Measurements from ENCODE around the gene POR.
"Not testable (repeated sequence)": the region's sequence is repeated elsewhere in the genome, so short reads cannot be mapped to it uniquely, and the experiment has no call there.

POR gene

DNA sequence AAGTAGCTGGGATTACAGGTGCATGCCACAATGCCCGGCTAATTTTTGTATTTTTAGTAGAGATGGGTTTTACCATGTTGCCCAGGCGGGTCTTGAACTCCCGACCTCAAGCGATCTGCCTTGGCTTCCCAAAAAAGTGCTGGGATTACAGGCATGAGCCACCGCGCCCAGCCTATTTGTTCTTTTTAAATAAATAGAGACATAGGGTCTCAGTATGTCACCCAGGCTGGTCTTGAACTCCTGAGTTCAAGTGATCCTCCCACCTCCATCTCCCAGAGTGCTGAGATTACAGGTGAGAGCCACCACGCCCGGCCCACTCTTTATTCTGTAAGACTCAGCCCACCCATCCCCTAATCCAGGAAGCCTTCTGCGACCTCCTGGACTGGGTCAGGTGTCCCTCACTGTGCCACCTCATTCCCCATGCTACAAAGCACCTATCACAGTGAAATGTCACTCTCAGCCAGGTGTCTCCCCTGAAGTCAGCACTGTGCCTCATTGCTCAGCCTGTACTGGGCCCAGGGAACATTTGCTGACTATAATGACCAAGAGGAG, 76.7 kb downstream of the POR start:
- no peak for DNase-seq (ENCODE audit: low read depth in 2 of 2)

DNA sequence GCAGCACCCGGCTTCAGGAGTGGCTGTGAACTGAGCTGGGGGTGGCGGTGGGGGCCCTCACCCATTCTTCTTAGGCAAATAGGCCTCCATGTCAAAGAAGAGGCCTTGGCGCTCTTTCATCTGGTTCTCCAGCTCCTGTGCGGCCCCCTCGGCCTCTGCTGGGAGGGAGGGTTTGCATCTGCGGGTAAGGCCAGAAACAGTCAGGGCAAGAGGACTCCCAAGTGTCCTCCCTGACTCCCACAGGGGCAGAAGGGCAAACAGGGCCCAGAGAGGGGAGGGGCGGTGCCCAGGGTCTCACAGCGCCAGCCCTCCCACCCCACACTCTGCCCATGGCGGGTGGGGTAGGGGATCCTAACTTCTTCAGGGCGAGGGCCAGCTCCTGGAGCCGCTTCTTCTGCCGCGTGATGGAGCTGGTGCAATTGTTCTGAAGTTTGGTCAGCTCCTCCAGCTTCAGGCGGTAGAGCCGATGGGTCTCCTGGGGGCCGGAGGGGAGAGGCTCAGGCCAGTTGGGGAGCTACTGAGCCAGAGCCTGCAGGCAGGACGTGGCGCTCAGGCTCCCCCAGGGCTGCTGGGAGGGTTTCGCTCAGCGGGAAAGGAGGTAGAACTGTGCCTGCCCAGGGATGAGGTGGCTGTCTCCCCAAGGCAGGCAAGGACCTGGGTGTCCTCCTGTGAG, 77.3 kb downstream of the POR start:
- DNase-seq (ENCODE audit: low read depth in 2 of 2) = no peak

DNA sequence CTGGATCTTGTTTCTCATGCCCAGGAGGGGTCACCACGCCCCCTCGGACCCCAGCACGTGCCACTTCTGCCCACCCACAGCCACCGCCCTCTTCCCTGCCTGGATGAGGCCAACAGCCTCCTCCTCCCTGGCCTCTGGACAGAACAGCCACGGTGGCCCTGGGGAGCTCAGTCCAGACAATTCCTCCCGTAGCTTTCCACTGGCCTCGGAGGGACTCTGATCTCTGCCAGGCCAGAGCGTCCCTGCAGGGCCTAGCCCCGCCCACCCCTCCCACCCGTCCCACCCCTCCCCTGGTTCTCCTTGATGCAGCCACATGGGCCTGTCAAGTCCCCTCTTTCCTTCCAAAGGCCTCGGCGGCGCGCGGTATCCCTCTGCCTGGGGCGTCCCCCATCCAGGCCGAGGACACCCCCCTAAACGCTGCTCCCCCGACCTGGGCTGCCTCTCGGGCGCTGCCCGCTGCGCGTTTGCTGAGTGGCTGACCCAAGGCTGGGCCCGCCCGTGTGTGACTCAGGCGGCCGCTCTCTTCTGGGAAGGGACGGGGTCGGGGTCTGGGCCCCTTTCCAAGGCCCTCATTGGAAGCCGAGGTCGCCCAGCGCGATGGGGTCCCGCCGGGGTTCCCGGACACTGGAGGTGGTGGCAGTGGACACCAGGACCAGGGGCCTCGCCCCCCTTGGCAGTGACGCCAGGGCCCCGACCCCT, 78.9 kb downstream of the POR start:
- DNase-seq (ENCODE audit: low read depth in 2 of 2) = no peak

DNA sequence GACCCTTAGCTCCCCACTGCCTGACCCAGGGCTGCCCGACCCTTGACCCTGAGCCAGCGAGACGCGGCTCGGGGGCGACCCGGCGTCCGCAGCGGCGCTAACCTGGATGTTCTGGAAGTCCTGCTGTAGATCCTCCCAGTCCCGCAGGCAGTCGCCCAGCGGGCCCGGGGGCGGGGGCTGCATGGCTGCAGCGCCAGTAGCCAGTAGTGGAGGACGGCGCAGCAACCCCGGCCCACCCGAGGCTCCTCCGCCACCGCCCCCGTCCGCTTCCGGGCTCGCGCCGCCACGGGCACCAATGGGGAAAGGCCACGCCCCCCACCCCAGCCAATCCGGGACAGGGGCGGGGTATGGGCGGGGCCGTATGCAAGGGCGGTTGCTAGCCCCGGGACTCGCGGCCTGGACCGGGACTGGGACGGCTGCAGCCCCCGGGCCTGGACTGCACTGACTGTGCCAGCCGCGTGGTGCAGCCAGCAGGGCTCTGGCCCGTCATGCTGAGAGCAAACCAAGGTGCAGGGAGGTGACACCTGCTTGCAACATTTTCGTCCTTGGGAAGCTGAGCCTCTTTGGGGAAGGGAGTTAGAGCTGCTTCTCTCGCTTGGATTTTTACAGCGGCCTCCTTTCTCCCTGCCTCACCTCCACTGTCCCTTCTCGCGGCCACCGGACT, 79.6 kb downstream of the POR start, which contains the start of gene TMEM120A:
Gene TMEM120A (minus strand): TSS at position 208 of the 664 bp plus-strand sequence. CDS start 25 bp downstream, at position 183.
- peak; percentile 80 to 82 for DNase-seq (ENCODE audit: low read depth in 2 of 2)

DNA sequence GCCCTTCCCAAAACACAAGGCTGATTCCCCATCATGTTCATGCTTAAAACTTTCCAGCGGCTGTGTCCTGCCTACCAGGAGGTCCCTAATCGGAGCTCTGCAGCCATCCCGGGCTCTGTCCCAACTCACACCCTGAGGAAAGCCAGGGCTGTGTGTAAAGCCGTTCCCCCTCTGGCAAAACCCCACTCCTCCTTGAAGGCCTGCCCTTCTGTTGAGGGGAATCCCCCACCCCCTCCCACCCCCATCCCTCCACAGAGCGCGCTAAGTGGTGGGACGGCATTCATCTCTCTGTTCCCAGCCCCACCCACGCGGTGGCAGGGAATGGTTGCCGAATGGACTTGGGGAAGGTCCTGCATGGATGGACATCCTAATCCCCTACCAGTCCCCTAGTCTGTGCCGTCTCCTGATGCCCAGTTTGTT, 80.1 kb downstream of the POR start:
- DNase-seq (ENCODE audit: low read depth in 2 of 2) = no peak

DNA sequence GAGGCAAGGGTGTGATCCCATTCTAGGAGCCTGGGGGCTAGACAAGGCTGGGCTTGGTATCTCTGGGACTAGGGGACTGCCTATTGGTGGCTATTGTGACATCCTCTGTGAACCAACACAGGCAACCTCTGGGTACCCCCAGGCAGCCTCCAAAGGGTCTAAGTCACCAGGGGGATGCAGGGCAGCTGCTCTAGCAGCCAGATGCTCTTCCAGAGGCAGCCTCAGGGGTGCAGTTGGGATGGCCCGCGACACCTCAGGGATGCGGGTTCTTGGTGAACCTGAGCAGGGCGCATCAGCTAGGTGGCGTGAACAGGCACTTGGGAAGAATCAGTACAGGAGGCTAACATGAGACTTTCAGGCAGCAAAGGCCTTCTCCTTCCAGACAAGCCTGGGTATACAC, 81.0 kb downstream of the POR start:
- DNase-seq (ENCODE audit: low read depth in 2 of 2) = no peak

DNA sequence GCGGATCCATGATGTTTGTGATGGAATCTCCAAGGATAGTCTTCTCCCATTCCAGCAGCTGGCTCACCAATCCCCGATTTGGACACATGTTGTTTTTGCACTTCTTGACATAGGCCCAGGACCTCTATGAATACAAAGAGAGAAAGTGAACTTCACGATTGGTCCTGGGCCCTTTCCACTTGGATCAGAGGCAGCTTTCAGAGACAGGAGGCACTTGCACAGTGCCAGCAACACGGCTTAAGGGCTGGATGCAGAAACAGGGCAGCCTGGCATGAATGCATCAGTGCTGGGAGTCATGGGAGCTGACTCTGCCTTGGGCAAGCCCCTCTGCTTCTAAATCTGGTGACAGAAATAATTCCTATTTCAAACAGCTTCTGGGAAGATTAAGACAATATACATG, 81.5 kb downstream of the POR start:
- no peak for DNase-seq (ENCODE audit: low read depth in 2 of 2)

DNA sequence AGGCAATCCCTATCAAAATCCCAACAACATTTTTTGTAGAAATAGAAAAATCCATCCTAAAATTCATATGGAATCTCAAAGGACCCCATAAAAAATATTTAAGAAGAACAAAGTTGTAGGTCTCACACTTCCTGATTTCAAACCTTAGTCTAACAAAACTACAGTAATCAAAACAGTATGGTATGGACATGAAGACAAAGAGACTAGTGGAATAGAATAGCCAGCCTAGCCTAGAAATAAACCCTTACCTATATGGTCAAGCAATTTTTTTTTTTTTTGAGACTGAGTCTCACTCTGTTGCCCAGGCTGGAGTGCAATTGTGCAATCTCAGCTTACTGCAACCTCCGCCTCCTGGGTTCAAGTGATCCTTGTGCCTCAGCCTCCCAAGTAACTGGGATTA, 83.1 kb downstream of the POR start:
- no peak for DNase-seq (ENCODE audit: low read depth in 2 of 2)

DNA sequence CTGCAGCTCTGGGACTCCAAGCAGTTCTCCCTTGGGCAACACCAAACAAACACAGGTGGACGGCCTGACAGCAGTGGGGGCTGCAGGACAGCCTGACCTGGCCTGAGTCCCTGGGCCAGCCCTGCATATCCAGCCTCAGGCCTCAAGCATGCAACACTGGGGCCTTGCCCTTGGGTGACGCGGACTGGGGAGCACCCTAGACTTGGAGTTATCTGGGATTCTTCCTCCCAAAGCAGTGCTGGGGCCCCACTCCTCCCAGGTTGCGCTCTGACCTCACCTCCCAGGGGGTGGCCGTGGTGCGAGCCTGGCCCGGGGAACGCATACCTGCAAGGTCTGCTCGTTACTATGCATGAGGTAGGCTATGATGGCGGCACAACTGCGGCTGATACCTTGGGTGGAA, 85.6 kb downstream of the POR start:
- DNase-seq (ENCODE audit: low read depth in 2 of 2) = no peak

DNA sequence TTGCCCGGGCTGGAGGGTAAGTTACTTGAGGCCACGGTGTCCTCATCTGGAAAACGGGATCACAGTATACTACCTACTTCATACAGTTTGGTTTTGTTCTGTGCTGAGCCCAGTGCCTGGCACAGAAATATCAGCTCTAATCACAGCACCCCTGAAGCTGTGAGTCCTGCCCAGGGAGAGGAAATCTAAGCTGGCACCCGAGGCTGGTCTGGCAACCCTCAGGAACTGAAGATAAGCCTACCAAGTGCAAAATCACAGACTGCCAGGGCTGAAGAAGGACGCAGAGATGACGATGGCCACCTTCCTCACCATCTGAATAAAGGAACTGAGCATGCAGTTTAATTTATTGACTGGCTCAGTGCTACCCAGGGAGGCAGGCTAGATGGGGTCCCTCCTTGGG, 87.2 kb downstream of the POR start:
- no peak for DNase-seq (ENCODE audit: low read depth in 2 of 2)

DNA sequence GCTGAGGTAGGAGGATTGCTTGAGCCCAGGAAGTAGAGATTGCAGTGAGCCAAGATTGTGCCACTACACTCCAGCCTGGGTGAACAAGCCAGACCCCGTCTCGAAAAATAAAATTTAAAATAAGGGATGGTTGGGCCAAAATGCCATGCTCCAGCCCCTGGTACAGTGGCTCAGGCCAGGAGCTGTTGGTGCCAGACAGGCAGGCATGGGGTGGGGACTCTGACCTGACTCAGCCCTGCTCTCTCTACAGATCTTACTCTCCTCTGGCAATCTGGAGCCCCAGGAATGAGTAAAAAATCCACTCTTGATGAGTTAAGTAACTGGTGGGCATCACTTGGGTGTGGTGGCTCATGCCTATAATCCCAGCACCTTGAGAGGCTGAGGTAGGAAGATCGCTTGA, 87.9 kb downstream of the POR start:
- no peak for DNase-seq (ENCODE audit: low read depth in 2 of 2)

DNA sequence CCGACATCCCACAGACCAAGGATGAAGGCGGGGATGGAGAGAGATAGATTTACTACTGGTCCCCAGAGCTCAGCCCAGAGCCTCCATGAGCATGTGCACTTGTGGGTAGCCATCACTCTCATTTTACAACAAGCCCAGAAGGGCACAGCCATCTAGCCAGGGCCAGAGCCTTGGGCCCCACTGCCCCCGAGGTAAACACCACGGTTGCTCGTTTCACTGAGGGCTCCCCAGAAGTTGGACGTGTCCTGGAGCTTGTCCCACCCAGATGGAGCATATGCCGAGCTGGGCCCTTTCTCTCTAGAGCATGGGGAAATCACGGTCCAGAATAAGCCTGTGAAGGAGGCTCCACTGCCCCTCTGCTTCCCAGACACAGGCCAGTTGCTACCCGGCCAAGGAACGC, 88.4 kb downstream of the POR start:
- DNase-seq (ENCODE audit: low read depth in 2 of 2) = no peak

DNA sequence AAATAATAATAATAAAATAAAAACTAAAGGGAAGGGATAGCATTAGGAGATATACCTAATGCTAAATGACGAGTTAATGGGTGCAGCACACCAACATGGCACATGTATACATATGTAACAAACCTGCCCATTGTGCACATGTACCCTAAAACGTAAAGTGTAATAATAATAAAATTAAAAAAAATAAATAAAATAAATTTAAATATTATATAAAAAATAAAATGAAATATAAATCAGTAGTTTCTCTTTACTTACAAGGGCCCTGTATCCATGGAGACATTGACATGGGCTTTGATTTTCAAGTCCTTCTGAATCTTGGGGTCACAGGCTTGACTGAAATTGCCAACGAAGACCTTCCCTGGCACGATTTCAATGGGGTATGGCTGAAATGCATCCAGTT, 90.0 kb downstream of the POR start:
- DNase-seq (ENCODE audit: low read depth in 2 of 2) = not testable (repeated sequence)

DNA sequence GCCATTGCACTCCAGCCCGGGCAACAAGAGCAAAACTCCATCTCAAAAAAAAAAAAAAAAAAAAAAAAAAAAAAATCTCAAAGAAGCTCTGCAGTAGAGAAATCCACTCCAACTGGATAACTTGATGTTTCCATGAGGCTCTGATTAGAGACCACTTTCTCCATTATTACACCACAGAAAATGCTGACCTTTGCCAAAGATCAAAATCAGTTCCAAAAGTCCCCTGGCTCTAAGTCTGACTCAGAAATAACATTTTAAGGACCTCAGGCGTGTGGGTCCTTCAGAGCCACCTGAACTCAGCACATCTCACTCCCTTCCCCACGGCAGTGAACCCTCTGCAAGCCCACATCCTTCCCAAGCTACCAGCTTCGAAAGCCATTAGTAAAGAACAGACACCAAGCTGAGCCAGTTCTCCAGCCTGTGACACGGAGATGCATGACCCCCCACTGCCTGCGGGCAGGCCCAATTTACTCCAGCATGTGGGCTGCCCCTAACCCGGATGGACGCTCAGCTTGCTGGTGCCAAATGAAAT, 93.3 kb downstream of the POR start:
- DNase-seq (ENCODE audit: low read depth in 2 of 2) = no peak

DNA sequence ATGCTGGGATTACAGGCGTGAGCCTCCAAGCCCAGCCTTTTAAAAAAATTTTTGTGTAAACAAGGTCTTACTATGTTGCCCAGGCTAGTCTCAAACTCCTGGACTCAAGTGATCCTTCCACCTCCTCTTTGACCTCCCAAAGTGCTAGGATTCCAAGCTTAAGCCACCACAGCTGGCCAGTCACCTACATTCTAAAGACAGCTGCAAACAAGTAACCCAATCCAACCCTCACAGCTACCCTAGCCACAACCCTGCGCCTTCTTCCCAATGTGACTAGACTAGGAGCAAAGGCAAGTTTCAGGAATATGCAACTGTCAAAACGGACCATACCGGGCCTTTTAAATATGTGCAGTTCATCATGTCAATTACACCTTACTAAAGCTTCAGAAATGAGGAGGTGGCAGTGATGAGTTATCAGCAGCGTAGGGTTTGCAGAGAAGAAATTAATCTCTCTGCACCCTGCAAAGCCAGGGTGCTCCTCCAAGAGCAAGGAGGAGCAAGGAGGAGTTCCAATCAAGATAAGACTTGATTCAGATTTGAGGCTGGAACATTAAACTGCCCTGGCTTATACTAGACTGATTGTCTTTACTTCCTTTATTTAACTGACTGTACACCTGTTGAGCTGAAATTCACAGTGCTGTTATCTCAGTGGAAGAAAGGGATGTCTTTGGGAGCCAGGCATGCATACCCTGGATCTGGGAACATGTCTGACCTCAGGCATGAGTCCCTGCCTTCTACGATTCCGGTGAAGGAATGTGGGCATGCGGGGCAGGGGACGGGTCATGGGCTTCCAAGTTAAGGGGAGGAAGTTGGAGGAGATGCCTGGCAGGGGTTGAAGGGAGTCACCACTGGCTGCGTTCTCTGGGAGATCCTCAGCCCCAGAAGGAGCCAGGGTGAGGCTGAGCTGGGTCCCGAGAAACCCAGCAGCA, 95.0 kb downstream of the POR start:
- DNase-seq (ENCODE audit: low read depth in 2 of 2) = no peak

DNA sequence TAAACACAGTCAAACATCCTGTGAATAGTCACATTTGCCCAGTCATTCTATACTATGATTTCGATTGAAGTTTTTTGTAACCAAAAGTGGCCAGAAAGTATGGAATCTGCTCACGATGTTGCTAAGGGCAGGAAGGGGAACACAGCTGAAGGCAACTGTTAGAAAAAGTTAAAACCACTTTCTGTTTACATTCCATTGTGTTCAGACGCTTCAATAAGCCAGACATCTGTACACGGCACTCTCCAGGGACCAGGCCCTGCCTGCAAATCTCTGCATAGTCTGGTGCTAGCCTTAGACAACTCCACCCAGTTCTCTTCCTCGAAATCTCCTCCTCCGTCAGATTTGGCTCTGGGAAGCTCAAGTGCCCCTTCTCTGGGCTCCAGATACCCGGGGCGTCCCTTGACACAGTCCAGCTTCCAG, 96.5 kb downstream of the POR start:
- no peak for DNase-seq (ENCODE audit: low read depth in 2 of 2)

DNA sequence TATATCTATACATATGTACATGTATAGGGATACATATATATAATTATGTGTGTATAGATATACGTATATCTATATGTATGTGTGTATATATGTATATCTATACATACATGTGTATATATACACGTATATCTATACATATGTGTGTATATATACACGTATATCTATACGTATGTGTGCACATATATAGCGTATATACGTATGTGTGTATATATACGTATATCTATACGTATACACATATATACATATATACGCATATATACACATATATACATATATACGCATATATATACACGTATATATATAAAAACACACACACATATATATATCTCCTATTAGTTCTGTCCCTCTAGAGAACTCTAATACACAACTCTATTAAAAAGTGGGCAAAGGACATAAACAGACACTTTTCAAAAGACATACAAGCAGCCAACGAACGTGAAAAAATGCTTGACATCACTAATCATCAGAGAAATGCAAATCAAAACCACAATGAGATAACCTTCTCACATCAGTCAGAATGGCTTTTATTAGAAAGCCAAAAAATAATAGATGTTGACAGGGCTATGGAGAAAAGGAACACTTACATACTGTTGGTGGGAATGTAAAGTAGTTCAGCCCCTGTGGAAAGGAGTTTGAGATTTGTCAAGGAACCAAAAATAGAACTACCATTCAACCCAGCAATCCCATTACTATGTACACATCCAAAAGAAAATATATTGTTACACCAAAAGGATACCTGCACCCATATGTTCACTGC, 101.4 kb downstream of the POR start:
- no peak for DNase-seq (ENCODE audit: low read depth in 2 of 2)

DNA sequence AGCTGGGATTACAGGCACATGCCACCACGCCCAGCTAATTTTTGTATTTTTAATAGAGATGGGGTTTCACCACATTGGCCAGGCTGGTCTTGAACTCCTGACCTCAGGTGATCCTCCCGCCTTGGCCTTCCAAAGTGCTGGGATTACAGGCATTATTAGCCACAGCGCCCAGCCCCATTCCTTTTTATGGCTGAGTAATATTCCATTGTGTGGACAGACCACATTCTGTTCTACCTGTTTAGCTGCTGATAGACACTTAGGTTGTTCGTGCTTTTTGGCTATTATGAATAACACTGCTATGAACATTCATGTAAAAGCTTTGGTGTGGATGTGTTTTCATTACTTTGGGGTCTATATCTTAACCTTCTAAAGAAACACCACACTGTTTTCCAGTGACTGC, 103.6 kb downstream of the POR start:
- not testable (repeated sequence) for DNase-seq (ENCODE audit: low read depth in 2 of 2)

DNA sequence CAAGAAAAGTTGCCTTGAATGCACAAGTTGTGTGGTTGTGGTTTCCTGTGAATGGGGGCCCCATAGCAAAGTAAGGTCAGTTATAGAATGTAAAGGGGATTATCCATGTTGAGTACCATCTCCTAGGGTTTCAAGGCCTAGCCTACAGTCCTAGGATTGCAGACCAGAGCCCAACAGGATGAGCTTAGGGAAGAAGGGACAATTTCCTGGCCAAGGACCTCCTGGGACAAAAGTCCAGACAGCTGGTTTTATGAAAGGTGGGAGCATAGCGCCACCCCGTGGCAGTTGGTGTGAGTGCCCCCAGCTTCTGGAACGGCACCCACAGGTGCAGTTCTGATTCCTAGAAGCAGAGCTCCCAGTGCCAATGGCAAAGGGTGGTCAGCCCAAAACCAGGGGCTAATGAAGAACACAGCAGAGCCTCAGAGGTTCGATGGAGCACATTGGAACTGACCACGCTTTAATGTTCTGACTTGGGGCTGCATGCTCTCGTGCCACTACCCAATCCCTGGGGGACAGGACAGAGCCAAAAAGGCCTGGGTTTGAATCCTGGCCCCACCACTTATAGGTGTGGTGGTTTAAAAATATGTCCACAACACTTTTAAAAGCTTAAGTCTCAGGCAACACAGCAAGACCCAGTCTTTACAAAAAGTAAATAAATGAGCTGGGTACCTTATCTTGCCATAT, 105.2 kb downstream of the POR start:
- peak; percentile 17 to 31 for DNase-seq (ENCODE audit: low read depth in 2 of 2)
